GM10266 (cell line): Measurements from ENCODE around the gene GPR87.

Experiments used
- DNase-seq: peaks from one replicate; pipeline ENCODE4 v3.0.0; 2012; ENCODE audit errors: extremely low spot score
- CTCF ChIP-seq: IDR thresholded peaks from 2 replicates; pipeline ENCODE4 v1.5.1; 2012; ENCODE audit warnings: mild to moderate bottlenecking, low read depth; ENCODE audit not compliant: control insufficient read depth, insufficient read depth; ENCODE audit errors: missing control alignments

GPR87 gene

GRCh38 chr3:151316267-151316991 lies at the start of gene GPR87:
Gene GPR87 (minus strand): TSS chr3:151316820. CDS start chr3:151300100, 16,720 bp downstream.
- no peak for DNase-seq
- TF ChIP-seq CTCF = no peak

GRCh38 chr3:151362751-151363174 lies 46.1 kb upstream of the GPR87 start:
- DNase-seq = no peak
- TF ChIP-seq CTCF = no peak

- DNase-seq = no peak
- TF ChIP-seq CTCF = no peak
These were observed 40.8 kb upstream of the GPR87 start for GRCh38 chr3:151357463-151357850.

- DNase-seq = no peak
- no peak for TF ChIP-seq CTCF
These were observed 40.3 kb upstream of the GPR87 start for GRCh38 chr3:151356794-151357462.

- no peak for TF ChIP-seq CTCF
- DNase-seq = no peak
These were observed 35.0 kb upstream of the GPR87 start for GRCh38 chr3:151351648-151352047.

GRCh38 chr3:151351219-151351618 lies 34.6 kb upstream of the GPR87 start:
- peak; percentile 5 for DNase-seq
- no peak for TF ChIP-seq CTCF

GRCh38 chr3:151350656-151351055 lies 34.0 kb upstream of the GPR87 start:
- TF ChIP-seq CTCF = no peak
- DNase-seq = no peak
